ENCODE measurements around the gene EIF4EBP2.

Gene EIF4EBP2

DNA sequence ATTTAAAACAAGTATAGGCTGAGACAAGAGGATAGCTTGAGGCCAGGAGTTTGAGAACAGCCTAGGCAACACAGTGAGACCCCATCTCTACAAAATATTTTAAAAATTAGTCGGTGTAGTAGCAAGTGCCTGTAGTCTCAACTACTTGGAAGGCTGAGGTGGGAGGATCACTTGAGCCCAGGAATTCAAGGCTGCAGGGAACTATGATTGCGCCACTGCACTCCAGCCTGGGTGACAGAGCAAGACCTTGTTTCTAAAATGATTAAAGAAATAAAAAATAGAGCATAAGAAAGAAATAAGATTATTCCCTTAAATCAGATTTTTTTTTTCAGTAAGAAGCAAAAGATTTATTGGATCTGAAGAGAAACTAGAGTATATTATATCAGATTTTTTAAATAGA lies 33.2 kb upstream of the EIF4EBP2 start:
- TF ChIP-seq, protein P1, sequence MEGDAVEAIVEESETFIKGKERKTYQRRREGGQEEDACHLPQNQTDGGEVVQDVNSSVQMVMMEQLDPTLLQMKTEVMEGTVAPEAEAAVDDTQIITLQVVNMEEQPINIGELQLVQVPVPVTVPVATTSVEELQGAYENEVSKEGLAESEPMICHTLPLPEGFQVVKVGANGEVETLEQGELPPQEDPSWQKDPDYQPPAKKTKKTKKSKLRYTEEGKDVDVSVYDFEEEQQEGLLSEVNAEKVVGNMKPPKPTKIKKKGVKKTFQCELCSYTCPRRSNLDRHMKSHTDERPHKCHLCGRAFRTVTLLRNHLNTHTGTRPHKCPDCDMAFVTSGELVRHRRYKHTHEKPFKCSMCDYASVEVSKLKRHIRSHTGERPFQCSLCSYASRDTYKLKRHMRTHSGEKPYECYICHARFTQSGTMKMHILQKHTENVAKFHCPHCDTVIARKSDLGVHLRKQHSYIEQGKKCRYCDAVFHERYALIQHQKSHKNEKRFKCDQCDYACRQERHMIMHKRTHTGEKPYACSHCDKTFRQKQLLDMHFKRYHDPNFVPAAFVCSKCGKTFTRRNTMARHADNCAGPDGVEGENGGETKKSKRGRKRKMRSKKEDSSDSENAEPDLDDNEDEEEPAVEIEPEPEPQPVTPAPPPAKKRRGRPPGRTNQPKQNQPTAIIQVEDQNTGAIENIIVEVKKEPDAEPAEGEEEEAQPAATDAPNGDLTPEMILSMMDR (conservative IDR thresholded peaks at IDR 0.05), result no peak
- no peak overlapping the region for H3K27ac ChIP-seq

GRCh38 chr10:70371846-70372245 lies 32.1 kb upstream of the EIF4EBP2 start:
- TF ChIP-seq, protein P1 (conservative IDR thresholded peaks at IDR 0.05), result no peak
- H3K27ac ChIP-seq, result no peak overlapping the region

DNA sequence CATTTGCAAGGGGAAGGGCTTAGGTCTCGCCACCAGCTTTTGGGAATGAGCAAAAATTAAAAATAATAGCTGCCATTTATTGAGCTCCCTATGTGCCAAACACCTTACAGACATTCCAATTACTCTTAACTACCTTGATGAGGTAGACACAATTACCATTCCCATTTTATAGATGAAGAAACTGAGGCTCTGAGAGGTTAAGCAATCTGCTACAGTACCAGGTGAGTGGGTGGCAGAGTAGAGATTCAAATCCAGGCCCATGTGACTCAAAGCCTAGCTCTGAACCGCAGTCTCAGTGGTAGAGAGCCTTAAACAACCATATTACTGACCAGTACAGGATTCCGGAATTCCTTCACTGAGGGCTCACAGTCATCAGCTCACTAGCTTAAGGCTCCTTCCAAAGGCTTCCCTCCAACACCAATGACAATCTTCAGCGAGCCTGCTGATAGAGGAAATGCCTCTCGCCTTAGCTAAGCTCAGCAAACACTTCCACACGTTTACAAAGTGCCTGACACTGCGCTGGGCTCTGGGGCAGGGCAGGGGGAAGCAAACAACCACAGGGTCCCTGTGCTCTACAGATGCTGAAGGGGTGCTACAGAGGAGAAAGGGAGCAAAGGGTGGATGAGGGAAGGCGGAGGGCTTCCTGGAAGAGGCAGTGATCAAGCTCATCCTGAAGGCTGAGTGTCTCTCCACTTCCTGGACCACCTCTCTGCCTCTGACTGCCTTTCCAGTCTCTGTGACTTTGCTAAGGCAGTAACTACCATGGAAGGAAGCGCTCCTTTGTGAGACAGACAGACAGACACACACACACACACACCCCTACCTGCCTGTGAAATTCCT lies 28.9 kb upstream of the EIF4EBP2 start:
- TF ChIP-seq, protein P1 (conservative IDR thresholded peaks at IDR 0.05), result no peak
- no peak overlapping the region for H3K27ac ChIP-seq

- TF ChIP-seq, protein P1 (conservative IDR thresholded peaks at IDR 0.05), result no peak
- H3K27ac ChIP-seq, result no peak overlapping the region
These were observed 27.2 kb upstream of the EIF4EBP2 start for GRCh38 chr10:70376436-70377378.

DNA sequence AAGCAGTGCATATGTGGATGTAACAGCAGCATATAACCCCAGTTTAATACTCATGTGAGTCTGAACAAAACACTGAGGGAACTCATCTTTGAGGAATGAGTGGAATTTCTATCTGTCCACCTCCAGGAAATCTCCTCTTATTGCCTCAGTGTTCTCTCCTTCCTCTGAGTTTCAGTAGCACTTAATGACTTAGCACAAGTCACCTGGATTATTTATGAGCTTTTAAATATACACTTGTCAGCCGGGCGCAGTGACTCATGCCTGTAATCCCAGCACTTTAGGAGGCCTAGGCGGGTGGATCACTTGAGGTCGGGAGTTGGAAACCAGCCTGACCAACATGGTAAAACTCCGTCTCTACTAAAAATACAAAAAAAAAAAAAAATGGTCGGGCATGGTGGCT lies 25.8 kb upstream of the EIF4EBP2 start:
- TF ChIP-seq, protein P1 (conservative IDR thresholded peaks at IDR 0.05), result no peak
- H3K27ac ChIP-seq, result no peak overlapping the region

GRCh38 chr10:70379581-70380176 lies 24.3 kb upstream of the EIF4EBP2 start:
- TF ChIP-seq, protein P1 (conservative IDR thresholded peaks at IDR 0.05), result peak; percentile 55
- H3K27ac ChIP-seq, result no peak overlapping the region
